HG02943 (cell line): ENCODE data around the gene MALAT1.

Experiments used
- ATAC-seq: cut with Tn5 transposase; IDR thresholded peaks from one replicate; pipeline ENCODE4 v1.9.1; 2021; ENCODE audit warnings: mild to moderate bottlenecking, low read depth, moderate library complexity; ENCODE audit not compliant: unreplicated experiment

Gene MALAT1

DNA sequence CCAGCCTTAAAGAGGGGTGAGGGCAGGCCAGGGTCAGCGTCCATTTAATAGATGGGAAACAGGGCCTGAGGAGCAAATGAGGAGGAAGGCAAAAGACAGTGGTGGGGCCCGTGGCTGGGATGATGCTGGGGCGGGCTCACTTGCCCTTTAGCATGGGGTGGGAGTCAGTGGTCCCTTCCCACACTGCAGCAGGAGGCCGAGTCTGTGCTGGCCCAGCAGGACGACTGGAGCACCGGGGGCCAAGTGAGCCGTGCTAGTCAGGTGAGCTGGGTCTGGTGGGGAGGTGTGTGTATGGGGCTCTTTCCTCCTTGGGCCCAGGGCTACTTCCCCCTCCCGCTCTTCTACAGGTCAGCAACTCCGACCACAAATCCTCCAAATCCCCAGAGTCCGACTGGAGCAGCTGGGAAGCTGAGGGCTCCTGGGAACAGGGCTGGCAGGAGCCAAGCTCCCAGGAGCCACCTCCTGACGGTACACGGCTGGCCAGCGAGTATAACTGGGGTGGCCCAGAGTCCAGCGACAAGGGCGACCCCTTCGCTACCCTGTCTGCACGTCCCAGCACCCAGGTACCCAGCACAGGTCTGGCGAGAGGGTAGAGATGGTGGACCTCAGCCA is 38.9 kb downstream of the MALAT1 start:
- no peak for ATAC-seq

DNA sequence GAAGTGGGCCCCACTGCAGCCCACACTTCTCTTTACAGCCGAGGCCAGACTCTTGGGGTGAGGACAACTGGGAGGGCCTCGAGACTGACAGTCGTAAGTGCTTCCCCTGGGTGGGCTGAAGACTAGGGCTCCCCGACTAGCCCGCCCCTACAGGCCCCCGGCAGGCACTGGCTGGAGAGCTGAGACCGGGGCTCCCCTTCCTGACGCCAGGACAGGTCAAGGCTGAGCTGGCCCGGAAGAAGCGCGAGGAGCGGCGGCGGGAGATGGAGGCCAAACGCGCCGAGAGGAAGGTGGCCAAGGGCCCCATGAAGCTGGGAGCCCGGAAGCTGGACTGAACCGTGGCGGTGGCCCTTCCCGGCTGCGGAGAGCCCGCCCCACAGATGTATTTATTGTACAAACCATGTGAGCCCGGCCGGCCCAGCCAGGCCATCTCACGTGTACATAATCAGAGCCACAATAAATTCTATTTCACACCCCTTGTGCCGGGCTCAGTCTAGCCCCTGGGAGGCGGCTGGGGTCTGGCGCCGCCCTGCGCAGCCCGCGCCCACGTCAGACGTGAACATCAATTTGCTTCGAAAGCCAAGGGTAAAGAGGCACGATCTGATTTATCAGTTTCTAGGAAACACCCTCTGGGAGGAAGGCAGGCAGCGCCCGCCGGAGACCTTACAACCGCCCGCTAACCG is 39.5 kb downstream of the MALAT1 start:
- ATAC-seq = no peak

DNA sequence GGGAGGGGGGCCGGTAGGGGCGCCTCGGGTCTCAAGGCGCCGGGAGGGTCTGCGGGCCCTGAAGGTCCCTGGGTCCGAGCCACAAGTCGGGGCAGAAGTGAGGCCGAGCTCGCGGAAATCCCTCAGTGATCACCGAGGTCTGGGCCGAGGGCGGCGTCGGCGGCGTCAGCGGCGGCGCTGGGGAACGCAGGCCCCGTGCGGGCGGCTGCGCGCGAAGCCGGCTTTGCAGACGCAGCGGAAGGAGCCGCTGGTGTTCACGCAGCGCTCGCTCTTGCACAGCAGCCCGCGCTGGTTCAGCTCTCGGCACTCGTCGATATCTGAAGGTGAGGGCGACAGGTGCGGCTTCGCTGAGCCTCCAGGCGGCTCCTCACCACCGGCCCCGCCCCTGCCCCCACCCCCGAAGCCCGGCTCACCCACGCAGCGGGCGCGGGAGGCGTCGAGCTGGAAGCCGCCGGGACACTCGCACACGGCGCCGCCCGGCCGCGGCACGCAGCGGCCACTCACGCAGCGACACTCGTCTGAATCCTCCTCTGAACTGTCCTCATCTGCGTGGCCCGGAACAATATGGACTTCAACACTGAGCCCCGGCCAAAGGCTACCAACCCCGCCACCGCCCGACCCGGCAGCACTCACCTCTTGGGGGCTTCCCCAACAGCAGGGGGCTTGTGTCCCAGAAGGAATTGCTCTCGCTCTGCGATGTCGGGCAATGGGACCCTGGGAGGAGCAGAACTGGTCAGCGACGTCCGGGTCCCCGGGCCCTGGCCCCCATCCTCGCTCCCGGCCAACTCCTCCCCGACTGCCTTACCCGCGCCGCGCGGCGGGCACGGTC is 40.3 kb downstream of the MALAT1 start:
- ATAC-seq = no peak

DNA sequence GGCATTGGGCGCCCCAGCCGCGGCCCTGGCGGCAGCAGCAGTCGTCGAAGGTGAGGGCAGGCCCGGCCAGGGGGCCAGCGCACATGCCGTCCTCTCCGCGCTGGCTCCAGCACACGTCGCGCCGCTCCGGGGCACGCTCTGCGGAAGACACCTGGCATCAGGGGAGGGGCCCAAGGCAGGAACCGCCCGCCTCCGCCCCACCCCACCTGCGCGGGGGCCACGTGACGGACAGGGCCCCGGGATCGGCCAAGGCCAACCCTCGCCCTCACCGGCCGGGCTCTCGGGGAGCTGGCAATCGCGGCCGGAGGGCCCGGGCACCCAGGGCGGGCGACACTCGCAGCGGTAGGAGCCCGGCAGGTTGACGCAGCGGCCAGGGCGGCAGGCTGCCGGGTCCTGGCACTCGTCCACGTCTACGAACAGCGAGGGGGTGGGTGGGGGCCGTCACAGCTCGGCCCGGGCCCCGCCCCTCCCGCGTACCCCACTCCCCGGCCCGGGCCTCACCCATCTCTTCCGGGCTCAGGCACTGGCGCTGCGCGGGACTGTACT is 41.0 kb downstream of the MALAT1 start:
- ATAC-seq = peak; percentile 48

- peak; percentile 63 for ATAC-seq
Measured at GRCh38 chr11:65540290-65541092, 41.6 kb downstream of the MALAT1 start.

- no peak for ATAC-seq
Measured at GRCh38 chr11:65541093-65541982, 42.5 kb downstream of the MALAT1 start.

DNA sequence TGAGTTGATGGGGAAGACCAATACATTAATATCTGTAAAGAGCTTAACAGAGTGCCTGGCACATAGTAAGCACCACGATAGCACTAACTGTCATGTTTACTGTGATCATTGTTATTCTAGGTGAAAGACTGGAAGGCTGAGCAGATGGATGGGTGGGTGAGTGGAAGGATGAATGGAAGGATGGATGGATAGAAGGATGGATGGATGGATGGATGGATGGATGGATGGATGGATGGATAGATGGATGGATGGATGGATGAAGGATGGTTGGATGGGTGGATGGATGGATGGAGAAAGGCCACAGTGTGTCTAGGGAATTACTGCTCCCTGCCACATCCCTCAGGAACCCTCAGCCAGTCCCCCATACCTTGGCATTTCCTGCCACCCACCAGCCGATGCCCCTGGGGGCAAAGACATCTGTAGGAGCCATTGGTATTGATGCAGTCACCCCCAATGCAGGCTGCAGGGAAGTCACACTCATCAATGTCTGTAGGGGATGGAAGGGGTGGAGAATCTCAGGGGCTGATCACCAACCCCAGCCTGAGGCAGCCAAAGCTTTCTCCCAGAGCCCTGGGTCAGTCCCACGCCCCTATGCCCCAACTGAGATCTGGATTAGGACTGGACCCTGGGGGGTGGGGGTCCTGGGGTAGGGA is 44.0 kb downstream of the MALAT1 start:
- ATAC-seq = no peak

DNA sequence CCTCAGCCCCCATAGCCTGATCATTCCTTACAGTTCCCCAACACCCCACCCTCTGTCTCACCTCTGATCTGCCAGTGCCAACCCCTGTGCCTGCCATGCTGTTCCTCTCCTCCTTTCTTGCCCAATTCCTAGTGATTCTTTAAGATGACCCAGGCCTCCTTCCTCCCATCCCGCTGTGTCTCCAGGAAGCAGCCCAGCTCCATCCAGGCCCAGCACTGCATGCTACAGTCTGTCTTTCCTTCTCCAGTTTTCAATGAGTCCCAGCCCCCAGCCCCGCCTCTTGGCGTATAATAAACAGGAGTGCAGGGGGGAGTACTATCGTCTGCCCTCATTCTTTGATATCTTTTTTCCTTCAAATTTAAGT is 47.0 kb downstream of the MALAT1 start:
- no peak for ATAC-seq

- peak; percentile 64 for ATAC-seq
Measured at GRCh38 chr11:65546217-65546958, 47.5 kb downstream of the MALAT1 start.

DNA sequence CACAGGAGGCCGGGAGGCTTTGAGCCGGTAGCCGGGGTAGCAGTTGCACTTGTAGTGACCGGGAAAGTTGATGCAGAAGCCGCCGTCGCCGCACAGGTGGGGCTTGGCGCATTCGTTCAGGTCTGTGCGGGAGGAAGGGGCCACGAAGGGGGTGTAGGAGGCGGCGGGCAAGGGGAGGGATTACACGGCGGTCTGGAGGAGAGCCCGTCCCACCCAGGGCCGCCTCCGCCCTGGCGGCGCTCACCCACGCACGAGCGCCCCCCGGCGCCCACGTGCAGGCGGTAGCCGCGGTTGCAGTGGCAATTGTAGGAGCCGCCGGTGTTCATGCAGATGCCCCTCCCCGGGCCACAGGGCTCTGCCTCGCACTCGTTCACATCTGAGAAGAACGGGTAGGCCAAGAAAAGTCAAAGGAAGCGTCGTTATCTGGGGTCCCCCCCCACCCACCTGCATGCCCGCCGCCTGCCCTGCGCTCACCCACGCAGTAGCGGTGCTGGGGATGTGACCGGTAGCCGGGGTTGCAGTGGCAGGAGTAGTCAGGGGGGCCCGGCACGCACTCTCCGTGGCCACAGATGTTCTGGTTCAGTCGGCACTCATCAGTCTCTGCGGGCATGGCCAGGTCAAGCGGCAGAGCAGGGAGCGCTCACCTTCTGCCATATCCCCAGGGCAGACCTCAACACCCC is 48.7 kb downstream of the MALAT1 start:
- ATAC-seq = no peak

DNA sequence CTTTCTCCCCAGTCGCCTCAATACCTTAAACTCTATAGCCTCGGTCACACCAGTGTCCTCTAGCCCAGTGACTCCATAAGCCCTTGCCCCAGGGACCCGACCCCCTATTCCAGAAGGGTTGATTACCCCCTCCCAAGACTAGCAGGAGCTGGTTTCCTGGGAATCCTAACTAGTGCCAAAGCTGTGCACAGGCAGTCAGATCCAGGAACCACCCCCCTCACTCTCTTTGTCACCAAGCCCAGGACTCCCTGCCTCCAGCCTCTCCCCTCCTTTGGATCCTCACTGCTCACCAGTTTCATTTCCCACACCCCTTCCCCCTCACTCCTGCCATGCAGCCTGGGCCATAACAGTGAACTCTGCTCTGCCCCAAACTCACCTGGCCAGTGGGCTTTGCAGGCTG is 49.5 kb downstream of the MALAT1 start:
- no peak for ATAC-seq

GRCh38 chr11:65549096-65549495 is 50.3 kb downstream of the MALAT1 start:
- ATAC-seq = no peak

- no peak for ATAC-seq
Measured at GRCh38 chr11:65551572-65552387, 52.9 kb downstream of the MALAT1 start.

GRCh38 chr11:65552388-65552951 is 53.6 kb downstream of the MALAT1 start:
- ATAC-seq = no peak

GRCh38 chr11:65553301-65554001 is 54.6 kb downstream of the MALAT1 start:
- ATAC-seq = no peak
